Measurements from ENCODE around the gene IRS1.

Gene IRS1

GRCh38 chr2:226754821-226755604 lies 44.6 kb downstream of the IRS1 start:
- DNase-seq, result no peak

- DNase-seq, result no peak
These were observed 46.7 kb downstream of the IRS1 start for GRCh38 chr2:226752887-226753286.

GRCh38 chr2:226747288-226747687 lies 52.3 kb downstream of the IRS1 start:
- DNase-seq, result no peak

- no peak for DNase-seq
These were observed 53.3 kb downstream of the IRS1 start for GRCh38 chr2:226746196-226746800.

GRCh38 chr2:226743915-226744314 lies 55.7 kb downstream of the IRS1 start:
- no peak for DNase-seq

GRCh38 chr2:226742347-226742746 lies 57.3 kb downstream of the IRS1 start:
- no peak for DNase-seq

GRCh38 chr2:226740039-226740648 lies 59.5 kb downstream of the IRS1 start:
- no peak for DNase-seq

GRCh38 chr2:226739545-226740030 lies 60.0 kb downstream of the IRS1 start:
- no peak for DNase-seq

GRCh38 chr2:226738821-226739544 lies 60.6 kb downstream of the IRS1 start:
- DNase-seq, result no peak

GRCh38 chr2:226738191-226738820 lies 61.3 kb downstream of the IRS1 start:
- DNase-seq, result no peak

GRCh38 chr2:226736382-226736781 lies 63.2 kb downstream of the IRS1 start:
- no peak for DNase-seq

- no peak for DNase-seq
These were observed 65.6 kb downstream of the IRS1 start for GRCh38 chr2:226733927-226734564.

- no peak for DNase-seq
These were observed 66.3 kb downstream of the IRS1 start for GRCh38 chr2:226733189-226733858.

GRCh38 chr2:226732478-226733188 lies 67.0 kb downstream of the IRS1 start:
- DNase-seq, result no peak

- DNase-seq, result no peak
These were observed 69.1 kb downstream of the IRS1 start for GRCh38 chr2:226730481-226730880.

GRCh38 chr2:226728996-226729395 lies 70.6 kb downstream of the IRS1 start:
- DNase-seq, result no peak

GRCh38 chr2:226727251-226727650 lies 72.4 kb downstream of the IRS1 start:
- DNase-seq, result no peak

- DNase-seq, result no peak
These were observed 73.1 kb downstream of the IRS1 start for GRCh38 chr2:226726546-226726945.

- no peak for DNase-seq
These were observed 74.3 kb downstream of the IRS1 start for GRCh38 chr2:226725126-226725860.

- no peak for DNase-seq
These were observed 78.1 kb downstream of the IRS1 start for GRCh38 chr2:226721541-226721940.
